Thoracic aorta (tissue), 2 donors: ENCODE results near the gene ARFRP1. TPM values are rescaled to one million over a fixed set of nuclear protein-coding genes. Genes with fewer than 3 reads are reported as not detected.

ENCODE experiments used
- ATAC-seq: fragments of 150-250 bp; one replicate; pipeline ENCODE4 v1.8.0; 2017; ENCODE audit warnings: low read depth; ENCODE audit not compliant: insufficient number of reproducible peaks, low FRiP score
- DNase-seq: peaks from one replicate; pipeline ENCODE4 v3.0.0-alpha.2; 2020; ENCODE audit warnings: low spot score
- H3K27ac ChIP-seq, 2 donors: fragments of 200-600 bp; sonication (generic); 1 replicate in 1 of 2; 2 replicates in 1 of 2; pipeline ENCODE4 v1.5.1; 2016; ENCODE audit warnings: mild to moderate bottlenecking in 2 of 2, moderate library complexity in 2 of 2
- H3K27me3 ChIP-seq: fragments of 200-600 bp; sonication (generic); replicated peaks from 2 replicates; pipeline ENCODE4 v1.6.0; 2016; ENCODE audit warnings: mild to moderate bottlenecking; ENCODE audit not compliant: insufficient read depth
- H3K36me3 ChIP-seq: fragments of 200-600 bp; sonication (generic); one replicate; pipeline ENCODE4 v1.5.1; 2016
- H3K4me1 ChIP-seq, 2 donors: fragments of 200-600 bp; sonication (generic); 1 replicate in 1 of 2; 2 replicates in 1 of 2; pipeline versions ENCODE4 v1.5.1 to v1.6.0; 2016; ENCODE audit warnings: low read depth in 2 of 2, mild to moderate bottlenecking in 1 of 2; ENCODE audit not compliant: control insufficient read depth in 1 of 2
- H3K4me3 ChIP-seq: fragments of 200-600 bp; sonication (generic); 2 replicates; pipeline ENCODE4 v1.5.1; 2016; ENCODE audit warnings: mild to moderate bottlenecking
- H3K9me3 ChIP-seq: fragments of 200-600 bp; sonication (generic); 2 replicates; pipeline ENCODE4 v1.5.1; 2016
- CTCF ChIP-seq: fragments of 200-600 bp; sonication (generic); IDR thresholded peaks from one replicate; pipeline ENCODE4 v1.5.1; 2019; ENCODE audit warnings: antibody characterized with exemption
- total RNA-seq, 2 donors: library from RNA; depleted of rRNA; stranded (reverse); fragments of >200 nt; gene quantifications; one replicate each; pipeline versions ENCODE4 v1.1.0 to v1.2.3, GENCODE V29; 2016

ARFRP1 gene
- total RNA-seq, 2 donors from 2014 or later: 56.4 to 57.8 TPM

GRCh38 chr20:63745424-63745805, 37.6 kb upstream of the ARFRP1 start:
- ATAC-seq: no peak
- Histone ChIP-seq H3K27ac (no peak overlapping the region), H3K27me3 (no peaks in the 10 kb centered on the region), H3K4me3 (no peak overlapping the region), H3K4me1 (peaks cover 10 to 18% of the 10 kb centered on the region in 2 donors), H3K9me3 (no peaks in the 10 kb centered on the region), H3K36me3 (peaks cover 22% of the 10 kb centered on the region)
- no peak for DNase-seq
- no peak for TF ChIP-seq CTCF

GRCh38 chr20:63744574-63745423, 37.0 kb upstream of the ARFRP1 start:
- no peak overlapping the region for H3K27ac ChIP-seq
- no peaks in the 10 kb centered on the region for H3K27me3 ChIP-seq
- ATAC-seq (no peak), DNase-seq (no peak)
- no peak overlapping the region for H3K4me3 ChIP-seq
- TF ChIP-seq CTCF: no peak
- H3K36me3 ChIP-seq: peaks cover 22% of the 10 kb centered on the region
- no peaks in the 10 kb centered on the region for H3K9me3 ChIP-seq
- peaks cover 10 to 18% of the 10 kb centered on the region in 2 donors for H3K4me1 ChIP-seq

GRCh38 chr20:63744158-63744557, 36.4 kb upstream of the ARFRP1 start:
- H3K36me3 ChIP-seq: peaks cover 22% of the 10 kb centered on the region
- peaks cover 10 to 19% of the 10 kb centered on the region in 2 donors for H3K4me1 ChIP-seq
- no peak for TF ChIP-seq CTCF
- no peak overlapping the region for H3K27ac ChIP-seq
- DNase-seq (no peak), ATAC-seq (no peak)
- H3K4me3 ChIP-seq: no peak overlapping the region
- H3K27me3 ChIP-seq: no peaks in the 10 kb centered on the region
- H3K9me3 ChIP-seq: no peaks in the 10 kb centered on the region

- DNase-seq (no peak), ATAC-seq (no peak)
- Histone ChIP-seq H3K27me3 (no peaks in the 10 kb centered on the region), H3K4me3 (no peak overlapping the region), H3K4me1 (peaks cover 16 to 26% of the 10 kb centered on the region in 2 donors), H3K9me3 (no peaks in the 10 kb centered on the region), H3K27ac (no peak overlapping the region), H3K36me3 (peaks cover 22% of the 10 kb centered on the region)
- no peak for TF ChIP-seq CTCF
Observed at GRCh38 chr20:63743210-63743970, 35.6 kb upstream of the ARFRP1 start.

DNA sequence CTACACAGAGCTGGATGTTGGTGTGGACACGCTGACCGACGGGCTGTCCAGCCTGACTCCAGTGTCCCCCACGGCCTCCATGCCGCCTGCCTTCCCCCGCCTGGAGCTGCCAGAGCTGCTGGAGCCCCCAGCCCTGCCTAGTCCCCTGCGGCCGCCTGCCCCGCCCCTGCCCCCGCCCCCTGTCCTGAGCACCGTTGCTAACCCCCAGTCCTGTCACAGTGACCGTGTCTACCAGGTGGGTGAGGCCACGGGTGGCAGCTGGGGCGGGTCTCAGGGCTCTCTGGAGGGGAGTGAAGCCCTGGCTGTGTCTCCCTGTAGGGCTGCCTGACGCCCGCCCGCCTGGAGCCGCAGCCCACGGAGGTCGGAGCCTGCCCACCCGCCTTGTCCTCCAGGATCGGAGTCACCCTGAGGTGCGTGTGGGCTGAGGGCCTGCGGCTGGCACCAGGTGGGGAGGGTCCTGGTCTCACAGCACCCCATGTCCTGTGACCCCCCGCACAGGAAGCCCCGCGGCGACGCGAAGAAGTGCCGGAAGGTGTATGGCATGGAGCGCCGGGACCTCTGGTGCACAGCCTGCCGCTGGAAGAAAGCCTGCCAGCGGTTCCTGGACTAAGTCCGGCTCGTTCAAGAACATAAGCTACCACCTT, 34.7 kb upstream of the ARFRP1 start:
- H3K9me3 ChIP-seq: no peaks in the 10 kb centered on the region
- peaks cover 17 to 30% of the 10 kb centered on the region in 2 donors for H3K4me1 ChIP-seq
- H3K4me3 ChIP-seq: no peak overlapping the region
- ATAC-seq (no peak), DNase-seq (no peak)
- no peak overlapping the region for H3K27ac ChIP-seq
- no peak for TF ChIP-seq CTCF
- H3K36me3 ChIP-seq: peaks cover 22% of the 10 kb centered on the region
- H3K27me3 ChIP-seq: no peaks in the 10 kb centered on the region
